GM19324 (cell line): ENCODE data around the gene PLD5.
"Not testable (repeated sequence)": the region's sequence is repeated elsewhere in the genome, so short reads cannot be mapped to it uniquely, and the experiment has no call there.

Experiments used
- ATAC-seq: cut with Tn5 transposase; IDR thresholded peaks from one replicate; pipeline ENCODE4 v1.9.1; 2021; ENCODE audit warnings: mild to moderate bottlenecking, moderate library complexity; ENCODE audit not compliant: unreplicated experiment, low FRiP score

The PLD5 gene

DNA sequence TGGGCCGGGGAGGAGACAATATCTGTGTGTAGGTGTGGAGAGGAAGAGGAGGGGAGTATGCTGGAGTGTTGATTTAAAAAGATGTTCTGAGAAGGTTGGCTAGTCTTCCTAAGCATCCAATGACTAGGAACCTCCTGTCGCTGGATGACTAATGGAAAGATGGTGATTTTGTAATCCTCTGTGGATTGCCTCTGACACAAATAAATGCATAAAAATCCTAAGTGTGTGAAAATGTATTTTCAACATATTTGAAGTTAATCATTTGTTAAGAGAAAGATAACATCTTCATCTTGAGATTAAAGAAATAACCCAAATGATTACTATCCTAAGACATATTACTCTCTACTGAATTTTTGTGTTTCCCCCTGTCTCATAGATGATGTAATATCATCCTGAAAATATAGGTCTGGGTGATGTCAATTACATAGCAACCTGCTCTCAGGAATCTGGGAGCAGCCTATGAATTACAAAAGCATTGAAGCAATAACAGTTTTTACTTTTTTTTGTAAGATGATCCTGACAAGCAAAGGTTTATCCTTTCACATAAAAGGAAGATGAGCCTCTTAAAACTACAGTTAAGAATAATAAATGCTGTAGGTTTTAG lies 305.1 kb downstream of the PLD5 start:
- no peak for ATAC-seq

DNA sequence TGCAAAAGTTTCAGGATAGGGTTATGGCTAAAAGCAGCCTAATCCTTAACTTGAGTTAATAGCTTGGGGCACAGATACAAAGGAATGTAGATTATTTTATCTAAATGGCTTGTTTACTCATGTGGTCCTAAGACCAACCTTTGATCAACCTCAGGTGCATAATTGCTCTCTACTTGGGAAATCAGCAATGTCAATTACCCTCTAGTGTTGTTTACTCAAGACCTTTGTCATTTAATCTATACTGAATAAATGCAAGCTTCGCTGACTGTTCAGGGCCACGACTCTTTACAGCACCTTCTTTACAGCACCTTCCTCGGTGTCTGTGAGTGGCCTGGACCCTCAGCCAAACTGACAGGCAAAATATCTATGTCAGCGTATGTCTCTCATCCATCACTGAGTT lies 308.1 kb downstream of the PLD5 start:
- ATAC-seq, result no peak

- ATAC-seq, result not testable (repeated sequence)
Observed at GRCh38 chr1:242214455-242214854, 310.0 kb downstream of the PLD5 start.

- not testable (repeated sequence) for ATAC-seq
Observed at GRCh38 chr1:242212961-242213360, 311.5 kb downstream of the PLD5 start.

DNA sequence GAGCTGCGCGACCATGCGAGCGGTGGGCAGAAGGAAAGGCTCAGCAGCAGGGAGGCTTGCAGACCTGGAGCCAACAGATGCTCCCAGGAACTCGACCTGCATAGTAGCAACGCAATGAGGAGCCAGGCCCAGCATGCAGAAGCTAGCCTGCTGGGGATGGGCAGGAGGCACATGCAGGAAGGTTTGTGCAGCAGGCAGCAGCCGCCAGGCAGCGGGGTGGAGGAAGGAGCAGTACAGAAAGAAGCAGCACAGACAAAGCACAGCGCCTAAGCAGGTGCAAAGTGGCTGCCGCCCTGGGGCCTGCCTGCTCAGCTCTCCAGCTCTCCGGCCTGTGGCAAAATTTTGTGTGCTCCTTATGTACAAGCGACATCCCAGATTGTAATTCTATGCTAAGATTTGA lies 312.1 kb downstream of the PLD5 start:
- ATAC-seq, result no peak

GRCh38 chr1:242211254-242212022 lies 313.1 kb downstream of the PLD5 start:
- no peak for ATAC-seq

DNA sequence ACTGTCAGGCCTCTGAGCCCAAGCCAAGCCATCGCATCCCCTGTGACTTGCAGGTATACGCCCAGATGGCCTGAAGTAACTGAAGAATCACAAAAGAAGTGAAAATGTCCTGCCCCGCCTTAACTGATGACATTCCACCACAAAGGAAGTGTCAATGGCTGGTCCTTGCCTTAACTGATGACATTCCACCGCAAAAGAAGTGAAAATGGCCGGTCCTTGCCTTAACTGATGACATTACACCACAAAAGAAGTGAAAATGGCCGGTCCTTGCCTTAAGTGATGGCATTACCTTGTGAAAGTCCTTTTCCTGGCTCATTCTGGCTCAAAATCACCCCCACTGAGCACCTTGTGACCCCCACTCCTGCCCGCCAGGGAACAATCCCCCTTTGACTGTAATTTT lies 314.2 kb downstream of the PLD5 start:
- not testable (repeated sequence) for ATAC-seq

- no peak for ATAC-seq
Observed at GRCh38 chr1:242209063-242209462, 315.4 kb downstream of the PLD5 start.

- no peak for ATAC-seq
Observed at GRCh38 chr1:242208021-242208420, 316.5 kb downstream of the PLD5 start.

GRCh38 chr1:242206994-242207393 lies 317.5 kb downstream of the PLD5 start:
- no peak for ATAC-seq

- ATAC-seq, result no peak
Observed at GRCh38 chr1:242205622-242206489, 318.6 kb downstream of the PLD5 start.

DNA sequence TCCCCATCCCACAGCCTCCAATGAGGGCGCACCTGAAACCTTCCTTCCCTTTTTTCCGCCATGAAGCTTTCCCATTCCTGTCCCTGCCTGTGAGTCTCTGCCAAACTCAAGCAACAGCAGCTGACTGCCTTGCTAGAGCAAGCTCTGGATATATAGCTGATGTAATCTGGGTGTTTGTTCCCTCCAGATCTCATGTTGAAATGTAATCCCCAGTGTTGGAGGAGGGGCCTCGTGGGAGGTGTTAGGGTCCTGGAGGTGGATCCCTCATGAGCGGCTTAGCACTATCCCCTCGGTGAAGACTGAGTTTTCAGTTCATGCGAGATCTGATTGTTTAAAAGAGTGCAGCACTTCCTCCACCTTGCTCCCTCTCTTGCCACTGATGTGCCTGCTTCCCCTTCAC lies 321.2 kb downstream of the PLD5 start:
- ATAC-seq, result no peak

DNA sequence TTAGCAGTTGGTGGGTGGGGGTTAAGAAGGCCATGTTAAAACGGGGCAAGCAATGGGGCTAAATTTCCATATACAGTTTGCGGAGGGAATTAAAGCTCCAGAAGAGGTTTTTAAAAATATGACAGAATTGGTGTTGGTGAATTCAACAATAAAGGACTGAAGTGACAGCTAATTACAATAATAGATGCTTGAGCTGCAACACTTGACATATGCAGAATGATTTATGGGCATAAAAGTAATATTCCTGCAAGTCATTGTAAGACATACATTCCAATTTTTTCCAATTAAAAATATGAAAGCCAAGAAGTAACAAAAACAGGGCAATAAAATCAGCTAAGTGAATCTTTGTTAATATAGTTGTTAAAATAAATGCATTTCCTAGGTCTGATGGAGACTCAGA lies 323.4 kb downstream of the PLD5 start:
- ATAC-seq, result no peak

- no peak for ATAC-seq
Observed at GRCh38 chr1:242199776-242200458, 324.6 kb downstream of the PLD5 start.

DNA sequence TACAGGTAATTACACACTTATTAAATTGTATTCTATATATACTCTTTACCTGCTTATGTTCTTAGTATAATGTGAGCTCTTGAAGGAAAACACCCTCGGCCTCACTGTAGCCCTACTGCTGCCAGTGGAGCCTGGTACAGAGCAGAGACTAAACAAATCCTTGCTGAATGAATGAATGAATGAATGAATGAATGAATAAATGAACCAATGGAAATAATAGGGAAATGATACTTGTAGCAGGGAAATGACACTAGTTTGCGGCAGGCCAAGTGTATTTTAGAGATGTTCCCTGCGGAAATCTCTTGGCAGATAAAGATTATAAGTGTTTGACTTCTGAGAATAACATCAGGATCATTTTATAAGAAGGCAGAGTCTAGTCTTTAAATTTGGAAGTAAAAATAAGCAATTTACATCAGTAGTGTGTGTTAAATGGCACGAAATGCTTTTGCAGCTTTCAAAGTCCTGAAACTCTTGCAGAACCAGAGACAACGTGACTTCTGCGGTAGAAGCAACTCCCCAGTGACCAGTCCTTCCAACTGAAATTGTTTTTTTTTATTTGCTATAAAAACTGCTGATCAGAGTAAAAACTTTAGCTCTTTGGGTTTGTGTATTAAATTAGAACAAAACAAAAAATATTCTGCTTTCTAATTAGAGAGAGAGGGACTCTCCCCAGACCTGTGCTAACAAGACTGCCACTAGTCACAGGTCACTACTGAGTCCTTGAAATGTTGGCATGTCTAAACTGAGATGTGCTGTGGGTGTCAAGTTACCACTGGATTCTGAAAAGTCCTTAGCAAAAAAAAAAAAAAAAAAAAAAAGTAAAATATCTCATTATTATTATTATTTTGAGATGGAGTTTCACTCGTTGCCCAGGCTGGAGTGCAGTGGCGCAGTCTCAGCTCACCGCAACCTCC lies 326.3 kb downstream of the PLD5 start:
- ATAC-seq, result no peak

DNA sequence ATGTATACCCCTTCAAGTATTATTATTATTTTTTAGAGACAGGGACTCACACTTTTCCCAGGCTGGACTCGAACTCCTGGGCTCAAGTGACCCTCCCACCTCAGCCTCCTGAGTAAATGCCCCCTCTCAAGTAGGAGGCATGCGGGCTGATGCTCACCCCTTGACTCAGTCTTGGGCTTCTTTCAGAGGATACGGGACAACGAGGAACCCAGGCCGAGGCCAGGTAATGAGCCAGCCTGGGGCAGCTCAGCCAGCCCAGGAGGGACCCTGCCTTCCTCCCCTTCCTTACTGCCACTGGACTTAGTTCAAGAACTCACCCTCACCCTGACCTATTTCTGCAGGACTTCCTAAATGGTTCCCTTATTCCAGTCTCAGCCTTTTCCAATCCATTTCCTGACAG lies 327.6 kb downstream of the PLD5 start:
- ATAC-seq, result no peak

DNA sequence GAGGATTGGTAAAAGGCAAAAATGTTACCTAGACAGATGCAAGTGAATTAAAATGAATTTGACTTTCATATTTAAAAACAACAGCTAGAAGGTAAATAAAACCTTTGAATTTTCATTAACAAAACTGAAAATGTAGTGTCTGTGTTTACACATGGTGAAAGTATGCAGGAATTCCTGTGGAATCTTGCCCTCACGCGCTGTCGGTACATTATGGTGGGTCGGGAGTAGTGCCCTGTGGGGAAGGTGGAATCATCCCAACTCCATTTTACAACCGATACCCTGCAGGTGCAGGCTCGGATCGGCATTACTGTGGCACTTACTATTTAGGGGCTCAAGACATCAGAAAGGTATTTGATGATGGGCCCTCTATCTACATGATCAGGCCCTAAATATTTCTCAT lies 328.4 kb downstream of the PLD5 start:
- ATAC-seq, result no peak

GRCh38 chr1:242189591-242189990 lies 334.9 kb downstream of the PLD5 start:
- ATAC-seq, result no peak

DNA sequence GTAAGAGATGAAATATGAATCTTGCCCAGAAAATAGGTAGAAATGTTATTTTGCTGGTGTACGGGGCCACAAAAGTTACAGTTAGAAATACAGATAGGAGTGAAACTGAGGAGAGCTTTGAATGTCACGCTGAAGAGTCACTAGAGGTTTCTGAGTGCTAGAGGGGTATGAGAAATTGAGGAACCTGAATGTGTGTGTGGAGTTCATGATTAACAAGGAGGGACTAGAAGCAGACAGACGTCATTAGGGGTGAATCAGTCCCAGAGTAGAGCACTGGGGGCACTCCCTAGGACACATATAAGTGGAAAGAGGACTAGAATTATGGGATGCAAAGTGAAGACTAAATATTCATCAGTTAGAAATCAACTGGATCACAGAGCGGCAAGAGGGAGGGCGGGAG lies 336.7 kb downstream of the PLD5 start:
- ATAC-seq, result peak; percentile 75

DNA sequence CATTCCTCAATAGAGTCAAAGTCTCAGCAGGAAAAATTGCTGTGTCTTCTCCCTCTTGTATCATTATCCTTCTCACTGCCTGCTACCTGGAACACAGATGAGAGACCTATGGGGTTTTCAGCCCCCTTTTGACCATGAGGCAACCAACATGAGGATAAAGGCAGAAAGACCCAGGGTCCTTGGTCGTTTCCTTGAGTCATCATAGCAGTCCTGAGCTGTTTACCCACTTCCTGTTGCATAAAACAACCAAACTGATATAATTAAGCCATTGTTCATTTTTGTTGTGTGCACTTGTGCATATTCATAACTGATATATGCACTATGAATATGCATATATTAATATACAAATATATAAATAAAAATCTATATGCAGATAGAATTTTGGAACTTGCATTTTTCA lies 337.3 kb downstream of the PLD5 start:
- ATAC-seq, result no peak
